Endothelial cell of umbilical vein (primary cell): ENCODE results near the gene RAD51B. TPM values are rescaled to one million over a fixed set of nuclear protein-coding genes. Genes with fewer than 3 reads are reported as not detected.

Source experiments
- BruUV-seq: library from RNA; stranded (reverse); fragments of 400-500 nt; replicated peaks from 2 replicates; lab custom pipeline; 2021; lab: Mats Ljungman, UMichigan
- CTCF ChIA-PET: fragments of 300-600, 350-600 bp; sonication (Branson Sonifier 250); formaldehyde crosslinking; loops from one replicate; lab custom pipeline; 2021; ENCODE audit warnings: antibody characterized with exemption, inconsistent platforms; lab: Charles Lee
- POLR2A ChIA-PET: fragments of 300-600, 350-600 bp; sonication (Branson Sonifier 250); formaldehyde crosslinking; loops from one replicate; lab custom pipeline; 2021; ENCODE audit warnings: antibody characterized with exemption, inconsistent platforms; lab: Charles Lee
- DNase-seq: peaks from one replicate; pipeline ENCODE4 v3.0.0-alpha.2; 2011; ENCODE audit warnings: low read depth, low spot score
- FAIRE-seq: peaks from 2 replicates; lab custom pipeline; 2011; peaks lifted over from hg19 to GRCh38; lab: Jason Lieb, UNC
- H2AFZ ChIP-seq: 2 replicates; pipeline ENCODE4 v1.6.0; 2012; ENCODE audit warnings: low read depth, low read length, control low read depth, inconsistent platforms
- H3K27ac ChIP-seq: 2 replicates; pipeline ENCODE4 v1.5.1; 2011; ENCODE audit warnings: low read depth, mild to moderate bottlenecking, control low read depth, low read length, moderate library complexity; ENCODE audit not compliant: insufficient read depth
- H3K27me3 ChIP-seq, 2 experiments: 2 replicates each; pipeline versions ENCODE4 v1.6.0 to v1.6.1; 2011; ENCODE audit warnings: low read length in 2 of 2, mixed read lengths in 1 of 2; ENCODE audit not compliant: control insufficient read depth in 2 of 2, insufficient read depth in 2 of 2
- H3K36me3 ChIP-seq, 2 experiments: 2 replicates in 1 of 2; 3 replicates in 1 of 2; pipeline ENCODE4 v1.5.1; 2011; ENCODE audit warnings: low read length in 2 of 2, mild to moderate bottlenecking in 1 of 2, moderate library complexity in 1 of 2; ENCODE audit not compliant: control insufficient read depth in 2 of 2, insufficient read depth in 2 of 2; ENCODE audit errors: extremely low read depth in 1 of 2
- H3K4me1 ChIP-seq: 3 replicates; pipeline ENCODE4 v1.5.1; 2011; ENCODE audit warnings: mild to moderate bottlenecking, low read length; ENCODE audit not compliant: control insufficient read depth, insufficient read depth; ENCODE audit errors: extremely low read depth
- H3K4me2 ChIP-seq: 2 replicates; pipeline ENCODE4 v1.6.1; 2011; ENCODE audit warnings: low read length, control low read depth, mixed read lengths; ENCODE audit not compliant: insufficient read depth
- H3K4me3 ChIP-seq, 3 experiments: fragments of 200-600 bp in 1 of 3; sonication (generic), shearing (Covaris generic) in 1 of 3; replicated peaks in 1 of 3; 2 replicates each; pipeline ENCODE4 v1.5.1; 2011 to 2016; ENCODE audit warnings: control low read depth in 3 of 3, low read length in 3 of 3, mild to moderate bottlenecking in 2 of 3, inconsistent platforms in 1 of 3, low read depth in 1 of 3, moderate library complexity in 1 of 3; ENCODE audit not compliant: insufficient read depth in 1 of 3
- H3K79me2 ChIP-seq: 2 replicates; pipeline ENCODE4 v1.6.0; 2012; ENCODE audit warnings: low read length, inconsistent platforms; ENCODE audit not compliant: control insufficient read depth, insufficient read depth
- H3K9ac ChIP-seq: replicated peaks from 2 replicates; pipeline ENCODE3; 2011; ENCODE audit warnings: low read length, control low read depth; ENCODE audit not compliant: insufficient read depth; ENCODE audit errors: extremely low read depth
- H3K9me1 ChIP-seq: replicated peaks from 3 replicates; pipeline ENCODE4 v1.6.0; 2011; ENCODE audit warnings: mild to moderate bottlenecking, low read length; ENCODE audit not compliant: control insufficient read depth, insufficient read depth; ENCODE audit errors: extremely low read depth
- H3K9me3 ChIP-seq: replicated peaks from 2 replicates; pipeline ENCODE4 v1.5.1; 2012; ENCODE audit warnings: low read length, inconsistent platforms; ENCODE audit not compliant: control insufficient read depth, insufficient read depth
- H4K20me1 ChIP-seq: replicated peaks from 2 replicates; pipeline ENCODE3; 2011; ENCODE audit warnings: mild to moderate bottlenecking, low read length; ENCODE audit not compliant: control insufficient read depth, insufficient read depth; ENCODE audit errors: extremely low read depth
- GATA2 ChIP-seq: IDR thresholded peaks from 2 replicates; pipeline ENCODE4 v1.7.0; 2011; ENCODE audit warnings: low read depth, mild to moderate bottlenecking, moderate library complexity, mixed read lengths, low read length; ENCODE audit not compliant: insufficient read length, insufficient read depth
- JUN ChIP-seq: IDR thresholded peaks from 2 replicates; pipeline ENCODE4 v1.6.1; 2011; ENCODE audit warnings: borderline replicate concordance, low read depth; ENCODE audit not compliant: insufficient read length, insufficient read depth
- MYC ChIP-seq: IDR thresholded peaks from one replicate; pipeline ENCODE4 v1.6.1; 2011; ENCODE audit warnings: mild to moderate bottlenecking, low read depth, low read length
- POLR2A ChIP-seq: IDR thresholded peaks from 2 replicates; pipeline ENCODE4 v1.6.1; 2012; ENCODE audit warnings: low read depth, mild to moderate bottlenecking, control low read depth, low read length
- dilution Hi-C: fragments of 300-500 bp; cut with MboI; formaldehyde crosslinking; loops from one replicate; pipeline ENCODE4 v1.15.0; 2019; ENCODE audit warnings: low sequenced_read_pairs; ENCODE audit not compliant: extremely low pct_ligation_motif_present
- intact Hi-C: fragments of 100-400 bp; cut with micrococcal nuclease; formaldehyde crosslinking; loops from one replicate; pipeline ENCODE4 v1.10.0; 2022
- polyA plus RNA-seq, 4 experiments: library from polyadenylated mRNA; depleted of rRNA in 3 of 4; stranded (reverse) in 3 of 4; unstranded in 1 of 4; fragments of >200 nt; gene quantifications; 2 replicates each; pipeline versions ENCODE4 v1.2.1 to v1.2.3, GENCODE V29; 2011 to 2012; ENCODE audit warnings: missing spikeins in 1 of 4
- total RNA-seq: library from RNA; stranded (reverse); gene quantifications from 2 replicates; pipeline ENCODE4 v1.2.3, GENCODE V29; 2021
- TF ChIP-seq, protein P1 (sequence below), 2 donors: IDR thresholded peaks; 1 replicate in 1 of 2; 2 replicates in 1 of 2; pipeline ENCODE4 v1.5.1; 2011; ENCODE audit warnings: low read length in 2 of 2, mild to moderate bottlenecking in 2 of 2, moderate library complexity in 2 of 2, control low read depth in 1 of 2, inconsistent platforms in 1 of 2, low read depth in 1 of 2; ENCODE audit not compliant: insufficient read depth in 1 of 2; ENCODE audit errors: extremely low read depth in 1 of 2

RAD51B gene
- total and polyA plus RNA-seq, 2 donors (not counting 3 experiments of a cell fraction or from before 2014, with no cell fraction given), result 3.9 to 19.0 TPM

DNA sequence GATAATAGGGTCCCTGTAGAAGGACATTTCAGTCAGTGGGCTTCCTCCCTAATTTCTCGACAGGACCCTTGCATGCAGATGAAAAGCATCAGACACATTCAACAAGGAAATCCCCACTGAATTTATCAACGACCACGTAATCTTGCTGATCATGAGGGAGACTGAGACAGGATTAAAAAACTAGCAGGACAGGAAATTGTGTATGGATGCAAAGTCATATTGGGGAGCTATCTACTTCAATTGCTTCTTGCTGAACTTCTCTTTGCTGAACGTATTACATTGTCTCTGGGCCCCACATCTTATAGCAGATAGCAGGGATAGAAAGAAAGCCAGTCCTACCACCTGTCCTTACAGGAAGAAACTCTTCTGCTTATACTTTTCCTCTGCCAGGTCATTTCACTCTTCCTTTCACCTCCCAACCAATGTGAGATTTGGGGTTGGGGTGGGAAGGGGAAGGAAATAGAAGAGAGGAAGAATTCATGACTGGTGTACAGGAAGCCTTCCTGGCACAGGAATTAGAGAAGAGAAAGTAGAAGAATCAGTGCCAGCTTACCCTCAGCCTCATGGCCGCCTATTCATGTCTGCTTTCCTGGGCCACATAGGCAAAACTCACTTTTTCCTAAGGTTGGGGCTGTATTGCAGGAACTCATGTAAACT lies 640.0 kb downstream of the RAD51B start:
- intact Hi-C loops, result loop anchor here (1.0 to 5.0 kb wide), 11 partner anchors 36 to 517 kb away; partner anchors contain the start of gene ZFP36L1
- Histone ChIP-seq H3K4me2 (peak overlapping the region; percentile 22), H3K79me2 (no peaks in the 10 kb centered on the region), H3K27ac (peak overlapping the region; percentile 85), H4K20me1 (no peaks in the 10 kb centered on the region), H2AFZ (no peak overlapping the region), H3K9me1 (no peaks in the 10 kb centered on the region), H3K9ac (peak overlapping the region; percentile 50), H3K4me1 (peaks cover 36% of the 10 kb centered on the region), H3K36me3 (no peaks in the 10 kb centered on the region), H3K4me3 (no peak overlapping the region), H3K27me3 (no peaks in the 10 kb centered on the region), H3K9me3 (no peaks in the 10 kb centered on the region)
- dilution Hi-C loops, result no loop called here
- BruUV-seq, result no TSS peak
- FAIRE-seq, result no peak
- no peak for DNase-seq
- ChIA-PET CTCF (interaction anchor here (0.6 to 2.6 kb wide), 13 partner anchors 9 to 526 kb away, joined by 3 to 17 read pairs (median 5); partner anchors contain the start of gene ZFP36L1), POLR2A (interaction anchor here (0.9 to 2.1 kb wide), 3 partner anchors 35 to 357 kb away, joined by 3 to 17 read pairs (median 3); partner anchors contain the start of gene ZFP36L1)
- TF ChIP-seq GATA2 (no peak), JUN (no peak), MYC (no peak), POLR2A (no peak)
- TF ChIP-seq, protein P1, sequence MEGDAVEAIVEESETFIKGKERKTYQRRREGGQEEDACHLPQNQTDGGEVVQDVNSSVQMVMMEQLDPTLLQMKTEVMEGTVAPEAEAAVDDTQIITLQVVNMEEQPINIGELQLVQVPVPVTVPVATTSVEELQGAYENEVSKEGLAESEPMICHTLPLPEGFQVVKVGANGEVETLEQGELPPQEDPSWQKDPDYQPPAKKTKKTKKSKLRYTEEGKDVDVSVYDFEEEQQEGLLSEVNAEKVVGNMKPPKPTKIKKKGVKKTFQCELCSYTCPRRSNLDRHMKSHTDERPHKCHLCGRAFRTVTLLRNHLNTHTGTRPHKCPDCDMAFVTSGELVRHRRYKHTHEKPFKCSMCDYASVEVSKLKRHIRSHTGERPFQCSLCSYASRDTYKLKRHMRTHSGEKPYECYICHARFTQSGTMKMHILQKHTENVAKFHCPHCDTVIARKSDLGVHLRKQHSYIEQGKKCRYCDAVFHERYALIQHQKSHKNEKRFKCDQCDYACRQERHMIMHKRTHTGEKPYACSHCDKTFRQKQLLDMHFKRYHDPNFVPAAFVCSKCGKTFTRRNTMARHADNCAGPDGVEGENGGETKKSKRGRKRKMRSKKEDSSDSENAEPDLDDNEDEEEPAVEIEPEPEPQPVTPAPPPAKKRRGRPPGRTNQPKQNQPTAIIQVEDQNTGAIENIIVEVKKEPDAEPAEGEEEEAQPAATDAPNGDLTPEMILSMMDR (IDR thresholded peaks at IDR 0.05; ENCODE audit: extremely low read depth in 1 of 2, insufficient read depth in 1 of 2, low read depth in 1 of 2, low read length in 2 of 2), result no peak
